Stimulated activated CD8-positive, alpha-beta memory T cell treated with anti-CD3 and anti-CD28 coated beads, Interleukin-15, amount 100 ng/mL, for 48 hours (primary cell): ENCODE data around the gene SLX4.

Source experiments
- DNase-seq, 2 donors: peaks; one replicate each; pipeline ENCODE4 v3.0.0-alpha.2; 2020; ENCODE audit warnings: low read depth in 2 of 2

Gene SLX4

GRCh38 chr16:3549906-3550305, 61.5 kb downstream of the SLX4 start:
- DNase-seq, result no peak

- DNase-seq, result no peak
These were observed 62.5 kb downstream of the SLX4 start for GRCh38 chr16:3548859-3549258.

GRCh38 chr16:3548445-3548844, 63.0 kb downstream of the SLX4 start:
- no peak for DNase-seq

- DNase-seq, result no peak
These were observed 64.3 kb downstream of the SLX4 start for GRCh38 chr16:3546986-3547682.

GRCh38 chr16:3542601-3543373, 68.6 kb downstream of the SLX4 start:
- no peak for DNase-seq

GRCh38 chr16:3541527-3542155, 69.8 kb downstream of the SLX4 start:
- no peak for DNase-seq

GRCh38 chr16:3538222-3538621, 73.2 kb downstream of the SLX4 start:
- no peak for DNase-seq

GRCh38 chr16:3536851-3537250, 74.6 kb downstream of the SLX4 start:
- DNase-seq, result no peak

GRCh38 chr16:3536271-3536731, 75.1 kb downstream of the SLX4 start:
- no peak for DNase-seq

- no peak for DNase-seq
These were observed 77.3 kb downstream of the SLX4 start for GRCh38 chr16:3534126-3534525.

- no peak for DNase-seq
These were observed 78.7 kb downstream of the SLX4 start for GRCh38 chr16:3532741-3533140.
